ENCODE measurements around the gene UBE3B.

The UBE3B gene

GRCh38 chr12:109513977-109514376, 36.5 kb downstream of the UBE3B start:
- Histone ChIP-seq H4K20me1 (ENCODE audit: insufficient read depth, low read length, poor library complexity, severe bottlenecking) (no peaks in the 10 kb centered on the region), H3K27me3 (ENCODE audit: insufficient read depth, low read length, poor library complexity, severe bottlenecking) (no peaks in the 10 kb centered on the region), H3K9me2 (replicated peaks; ENCODE audit: low read depth, low read length) (no peaks in the 10 kb centered on the region), H3K4me1 (ENCODE audit: insufficient read depth, low read length, poor library complexity, severe bottlenecking) (no peaks in the 10 kb centered on the region), H2AFZ (ENCODE audit: low read length) (no peak overlapping the region), H3K4me2 (ENCODE audit: low read depth, low read length, poor library complexity, severe bottlenecking) (no peak overlapping the region), H3K9me3 (ENCODE audit: insufficient read depth, low read depth, low read length) (no peaks in the 10 kb centered on the region), H3K4me3 (ENCODE audit: low read length, poor library complexity, severe bottlenecking) (no peak overlapping the region), H3F3A (ENCODE audit: low read depth) (no peaks in the 10 kb centered on the region), H3K9ac (ENCODE audit: low read depth, low read length, poor library complexity, severe bottlenecking) (no peak overlapping the region), H3K79me2 (ENCODE audit: insufficient read depth, low read length) (no peaks in the 10 kb centered on the region), H3K36me3 (ENCODE audit: insufficient read depth, low read length) (peaks cover 37% of the 10 kb centered on the region; the same call in 1 of the 2 replicates)
- no peak for TF ChIP-seq EZH2phosphoT487 (IDR thresholded peaks at IDR 0.05; ENCODE audit: borderline replicate concordance)
- TF ChIP-seq, protein P1, sequence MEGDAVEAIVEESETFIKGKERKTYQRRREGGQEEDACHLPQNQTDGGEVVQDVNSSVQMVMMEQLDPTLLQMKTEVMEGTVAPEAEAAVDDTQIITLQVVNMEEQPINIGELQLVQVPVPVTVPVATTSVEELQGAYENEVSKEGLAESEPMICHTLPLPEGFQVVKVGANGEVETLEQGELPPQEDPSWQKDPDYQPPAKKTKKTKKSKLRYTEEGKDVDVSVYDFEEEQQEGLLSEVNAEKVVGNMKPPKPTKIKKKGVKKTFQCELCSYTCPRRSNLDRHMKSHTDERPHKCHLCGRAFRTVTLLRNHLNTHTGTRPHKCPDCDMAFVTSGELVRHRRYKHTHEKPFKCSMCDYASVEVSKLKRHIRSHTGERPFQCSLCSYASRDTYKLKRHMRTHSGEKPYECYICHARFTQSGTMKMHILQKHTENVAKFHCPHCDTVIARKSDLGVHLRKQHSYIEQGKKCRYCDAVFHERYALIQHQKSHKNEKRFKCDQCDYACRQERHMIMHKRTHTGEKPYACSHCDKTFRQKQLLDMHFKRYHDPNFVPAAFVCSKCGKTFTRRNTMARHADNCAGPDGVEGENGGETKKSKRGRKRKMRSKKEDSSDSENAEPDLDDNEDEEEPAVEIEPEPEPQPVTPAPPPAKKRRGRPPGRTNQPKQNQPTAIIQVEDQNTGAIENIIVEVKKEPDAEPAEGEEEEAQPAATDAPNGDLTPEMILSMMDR (conservative IDR thresholded peaks at IDR 0.05; ENCODE audit: low read length), result no peak

DNA sequence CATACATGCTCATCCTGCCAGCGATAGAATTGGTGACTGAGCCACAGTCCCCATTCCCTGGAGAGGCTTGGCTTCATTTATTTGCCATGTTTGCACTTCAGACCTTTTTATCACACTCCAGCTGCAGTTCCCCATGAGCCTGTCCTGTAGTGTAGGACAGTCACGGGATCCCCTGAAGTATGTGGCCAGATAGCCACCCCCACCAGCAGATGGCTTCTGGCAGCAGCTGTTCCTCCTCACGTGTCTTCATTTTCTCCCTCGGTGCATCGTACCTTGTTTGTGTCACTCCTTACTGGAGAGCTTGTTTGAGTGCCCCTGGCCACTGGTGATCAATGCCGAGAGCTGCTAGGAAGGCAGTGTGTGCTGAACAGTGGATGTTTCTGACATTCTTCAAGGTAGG, 40.2 kb downstream of the UBE3B start:
- Histone ChIP-seq H3K27me3 (ENCODE audit: insufficient read depth, low read length, poor library complexity, severe bottlenecking) (no peaks in the 10 kb centered on the region), H3K4me3 (ENCODE audit: low read length, poor library complexity, severe bottlenecking) (no peak overlapping the region), H3K9me3 (ENCODE audit: insufficient read depth, low read depth, low read length) (no peaks in the 10 kb centered on the region), H2AFZ (ENCODE audit: low read length) (no peak overlapping the region), H3K9me2 (replicated peaks; ENCODE audit: low read depth, low read length) (no peaks in the 10 kb centered on the region), H3F3A (ENCODE audit: low read depth) (no peaks in the 10 kb centered on the region), H3K36me3 (ENCODE audit: insufficient read depth, low read length) (peaks cover 27% of the 10 kb centered on the region; the same call in 1 of the 2 replicates), H3K79me2 (ENCODE audit: insufficient read depth, low read length) (no peaks in the 10 kb centered on the region), H4K20me1 (ENCODE audit: insufficient read depth, low read length, poor library complexity, severe bottlenecking) (no peaks in the 10 kb centered on the region), H3K9ac (ENCODE audit: low read depth, low read length, poor library complexity, severe bottlenecking) (no peak overlapping the region), H3K4me2 (ENCODE audit: low read depth, low read length, poor library complexity, severe bottlenecking) (no peak overlapping the region), H3K4me1 (ENCODE audit: insufficient read depth, low read length, poor library complexity, severe bottlenecking) (no peaks in the 10 kb centered on the region)
- TF ChIP-seq, protein P1 (conservative IDR thresholded peaks at IDR 0.05; ENCODE audit: low read length), result no peak
- TF ChIP-seq EZH2phosphoT487 (IDR thresholded peaks at IDR 0.05; ENCODE audit: borderline replicate concordance), result no peak

- Histone ChIP-seq H3K4me2 (ENCODE audit: low read depth, low read length, poor library complexity, severe bottlenecking) (no peak overlapping the region), H3F3A (ENCODE audit: low read depth) (no peaks in the 10 kb centered on the region), H2AFZ (ENCODE audit: low read length) (no peak overlapping the region), H3K79me2 (ENCODE audit: insufficient read depth, low read length) (no peaks in the 10 kb centered on the region), H3K36me3 (ENCODE audit: insufficient read depth, low read length) (peaks cover 27% of the 10 kb centered on the region; the same call in 1 of the 2 replicates), H3K9me2 (replicated peaks; ENCODE audit: low read depth, low read length) (no peaks in the 10 kb centered on the region), H3K27me3 (ENCODE audit: insufficient read depth, low read length, poor library complexity, severe bottlenecking) (no peaks in the 10 kb centered on the region), H3K4me1 (ENCODE audit: insufficient read depth, low read length, poor library complexity, severe bottlenecking) (no peaks in the 10 kb centered on the region), H3K9ac (ENCODE audit: low read depth, low read length, poor library complexity, severe bottlenecking) (no peak overlapping the region), H3K9me3 (ENCODE audit: insufficient read depth, low read depth, low read length) (no peaks in the 10 kb centered on the region), H3K4me3 (ENCODE audit: low read length, poor library complexity, severe bottlenecking) (no peak overlapping the region), H4K20me1 (ENCODE audit: insufficient read depth, low read length, poor library complexity, severe bottlenecking) (no peaks in the 10 kb centered on the region)
- no peak for TF ChIP-seq EZH2phosphoT487 (IDR thresholded peaks at IDR 0.05; ENCODE audit: borderline replicate concordance)
- TF ChIP-seq, protein P1 (conservative IDR thresholded peaks at IDR 0.05; ENCODE audit: low read length), result peak; percentile 96
Observed at GRCh38 chr12:109518820-109519665, 41.6 kb downstream of the UBE3B start.
